ENCODE results near the gene HNRNPA3. TPM values are rescaled to one million over a fixed set of nuclear protein-coding genes. Genes with fewer than 3 reads are reported as not detected.

Gene HNRNPA3
- total and polyA plus RNA-seq, 2 of the 13 experiments (the other 11 are each of a cell fraction or from before 2014, with no cell fraction given) = 73.3 to 97.7 TPM

DNA sequence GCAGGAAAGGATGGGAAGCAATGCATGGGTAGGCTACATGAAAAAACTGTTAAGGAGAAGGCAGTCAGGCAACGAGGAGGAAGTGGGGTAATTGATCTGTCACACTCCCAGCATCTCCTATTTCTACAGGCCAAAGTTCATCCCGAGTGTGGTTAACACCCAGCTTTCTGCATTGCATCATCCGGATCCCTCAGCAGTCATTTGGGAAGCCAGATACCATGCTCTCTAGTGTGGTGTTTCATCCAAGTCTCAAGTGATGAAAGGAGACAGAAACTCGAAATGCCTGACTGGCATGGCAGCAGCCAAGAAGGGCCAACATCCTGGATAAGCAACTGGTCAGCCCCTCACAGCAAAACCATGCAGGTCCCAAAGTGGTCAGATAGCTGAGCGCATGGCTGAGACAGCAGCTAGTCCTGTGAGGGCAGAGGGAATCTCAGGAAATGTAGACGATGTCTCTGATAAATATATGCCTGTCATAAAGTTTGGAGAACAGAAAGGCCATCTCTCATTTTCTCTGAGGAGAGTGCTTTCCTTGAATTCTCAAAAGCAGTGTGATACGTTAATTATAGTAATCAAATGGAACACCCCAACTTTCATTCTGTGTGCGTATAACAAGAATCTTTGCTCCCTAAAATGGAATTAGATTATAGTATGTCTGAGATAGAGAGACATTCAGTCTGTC is 24.8 kb upstream of the HNRNPA3 start (continued):
- TF ChIP-seq CEBPZ (IDR thresholded peaks at IDR 0.05; ENCODE audit: low read length) = no peak
- TF ChIP-seq, protein P1, sequence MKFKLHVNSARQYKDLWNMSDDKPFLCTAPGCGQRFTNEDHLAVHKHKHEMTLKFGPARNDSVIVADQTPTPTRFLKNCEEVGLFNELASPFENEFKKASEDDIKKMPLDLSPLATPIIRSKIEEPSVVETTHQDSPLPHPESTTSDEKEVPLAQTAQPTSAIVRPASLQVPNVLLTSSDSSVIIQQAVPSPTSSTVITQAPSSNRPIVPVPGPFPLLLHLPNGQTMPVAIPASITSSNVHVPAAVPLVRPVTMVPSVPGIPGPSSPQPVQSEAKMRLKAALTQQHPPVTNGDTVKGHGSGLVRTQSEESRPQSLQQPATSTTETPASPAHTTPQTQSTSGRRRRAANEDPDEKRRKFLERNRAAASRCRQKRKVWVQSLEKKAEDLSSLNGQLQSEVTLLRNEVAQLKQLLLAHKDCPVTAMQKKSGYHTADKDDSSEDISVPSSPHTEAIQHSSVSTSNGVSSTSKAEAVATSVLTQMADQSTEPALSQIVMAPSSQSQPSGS (CRISPR knock-in tag; IDR thresholded peaks at IDR 0.05) = peak; percentile 97
- no peak for TF ChIP-seq HNRNPK (IDR thresholded peaks at IDR 0.05; ENCODE audit: low read depth, low read length, poor library complexity, severe bottlenecking)
- no peak for TF ChIP-seq ZNF30 (CRISPR knock-in tag; IDR thresholded peaks at IDR 0.05)
- no peak for TF ChIP-seq RNF2 (conservative IDR thresholded peaks at IDR 0.05; ENCODE audit: low read depth)
- peak; percentile 99 for TF ChIP-seq TBX2 (CRISPR knock-in tag; IDR thresholded peaks at IDR 0.05; ENCODE audit: borderline replicate concordance)
- no peak; the same call in 1 of the 2 replicates for TF ChIP-seq EHMT2 (IDR thresholded peaks at IDR 0.05; ENCODE audit: borderline replicate concordance, low read depth, low read length)
- TF ChIP-seq GMEB1 (CRISPR knock-in tag; IDR thresholded peaks at IDR 0.05; ENCODE audit: borderline replicate concordance) = 0 out of 2 replicates have a peak, but pooled peaks have one; percentile 15
- peak; percentile 95 for TF ChIP-seq PHF21A (CRISPR knock-in tag; IDR thresholded peaks at IDR 0.05)
- TF ChIP-seq ZEB1 (IDR thresholded peaks at IDR 0.05; ENCODE audit: insufficient replicate concordance, low read depth) = peak; percentile 79
- no peak for TF ChIP-seq SNRNP70 (IDR thresholded peaks at IDR 0.05; ENCODE audit: low read depth, low read length)
- TF ChIP-seq, protein P2, sequence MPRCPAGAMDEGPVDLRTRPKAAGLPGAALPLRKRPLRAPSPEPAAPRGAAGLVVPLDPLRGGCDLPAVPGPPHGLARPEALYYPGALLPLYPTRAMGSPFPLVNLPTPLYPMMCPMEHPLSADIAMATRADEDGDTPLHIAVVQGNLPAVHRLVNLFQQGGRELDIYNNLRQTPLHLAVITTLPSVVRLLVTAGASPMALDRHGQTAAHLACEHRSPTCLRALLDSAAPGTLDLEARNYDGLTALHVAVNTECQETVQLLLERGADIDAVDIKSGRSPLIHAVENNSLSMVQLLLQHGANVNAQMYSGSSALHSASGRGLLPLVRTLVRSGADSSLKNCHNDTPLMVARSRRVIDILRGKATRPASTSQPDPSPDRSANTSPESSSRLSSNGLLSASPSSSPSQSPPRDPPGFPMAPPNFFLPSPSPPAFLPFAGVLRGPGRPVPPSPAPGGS (CRISPR knock-in tag; IDR thresholded peaks at IDR 0.05) = no peak
- TF ChIP-seq NCOA5 (CRISPR knock-in tag; IDR thresholded peaks at IDR 0.05) = no peak
- TF ChIP-seq ZNF687 (CRISPR knock-in tag; IDR thresholded peaks at IDR 0.05) = peak; percentile 60; the same call in 1 of the 2 replicates
- TF ChIP-seq, protein P3, sequence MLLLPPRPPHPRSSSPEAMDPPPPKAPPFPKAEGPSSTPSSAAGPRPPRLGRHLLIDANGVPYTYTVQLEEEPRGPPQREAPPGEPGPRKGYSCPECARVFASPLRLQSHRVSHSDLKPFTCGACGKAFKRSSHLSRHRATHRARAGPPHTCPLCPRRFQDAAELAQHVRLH (CRISPR knock-in tag; IDR thresholded peaks at IDR 0.05; ENCODE audit: borderline replicate concordance, low read depth) = peak; percentile 95; the same call in 1 of the 2 replicates

Data from HepG2 (cell line).